CD4-positive, alpha-beta T cell treated with Interleukin-15 for 4 hours (primary cell): ENCODE results near the gene GDE1.

Experiments used
- DNase-seq: peaks from one replicate; pipeline ENCODE4 v3.0.0-alpha.2; 2020; ENCODE audit warnings: low spot score

GDE1 gene

DNA sequence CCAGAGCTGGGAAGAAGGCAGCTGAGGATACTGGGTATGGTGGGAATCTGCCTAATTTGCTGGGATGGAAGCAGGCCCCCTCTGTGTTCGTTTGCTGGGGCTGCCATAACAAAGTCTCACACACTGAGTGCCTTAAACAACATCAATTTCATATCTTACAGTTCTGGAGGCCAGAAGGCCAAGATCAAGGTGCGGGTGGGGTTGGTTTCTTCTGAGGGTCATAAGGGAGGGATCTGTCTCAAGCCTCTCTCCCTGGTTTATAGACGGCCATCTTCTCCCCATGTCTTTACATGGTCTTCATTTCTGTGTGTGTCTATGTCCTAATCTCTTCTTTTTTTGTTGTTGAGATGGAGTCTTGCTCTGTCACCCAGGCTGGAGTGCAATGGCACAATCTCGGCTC, 35.8 kb downstream of the GDE1 start:
- DNase-seq = no peak

DNA sequence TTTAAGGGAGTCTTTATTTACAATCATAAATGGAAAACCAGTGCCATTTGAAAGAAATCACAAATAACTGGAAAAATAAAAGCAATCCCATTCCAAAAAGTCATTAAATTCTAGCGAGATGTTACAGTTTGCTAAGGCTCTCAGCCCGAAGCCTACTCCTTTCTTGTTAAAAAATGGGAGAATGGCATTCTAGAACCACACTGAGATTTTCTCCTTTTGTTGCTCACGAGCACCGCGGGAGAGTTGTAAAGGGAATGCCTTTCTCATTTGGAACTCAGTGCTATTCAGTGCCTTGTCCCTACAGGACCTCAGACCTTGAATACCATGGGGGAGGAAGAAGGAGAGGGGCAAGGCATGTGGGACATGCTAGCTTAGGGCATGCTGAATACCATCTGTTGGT, 36.3 kb downstream of the GDE1 start:
- DNase-seq = no peak

DNA sequence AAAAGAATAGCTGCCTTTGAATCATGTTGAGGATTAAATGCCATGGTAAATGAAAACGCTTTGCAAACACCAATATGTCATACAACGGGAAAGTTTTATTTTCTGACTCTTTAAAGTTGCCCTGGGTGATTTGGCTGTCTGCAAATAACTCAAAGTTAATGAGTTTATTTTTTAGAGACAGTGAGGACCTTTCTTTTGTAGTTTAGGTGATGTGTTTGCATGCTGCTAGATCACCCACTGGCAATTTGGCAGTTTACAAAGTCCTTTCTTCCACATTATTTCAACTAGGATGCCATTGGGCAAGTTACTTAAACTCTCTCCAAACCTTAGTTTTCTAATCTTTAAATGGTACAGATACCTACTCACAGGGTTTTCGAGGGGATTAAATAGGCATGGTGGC, 37.8 kb downstream of the GDE1 start:
- DNase-seq = no peak

DNA sequence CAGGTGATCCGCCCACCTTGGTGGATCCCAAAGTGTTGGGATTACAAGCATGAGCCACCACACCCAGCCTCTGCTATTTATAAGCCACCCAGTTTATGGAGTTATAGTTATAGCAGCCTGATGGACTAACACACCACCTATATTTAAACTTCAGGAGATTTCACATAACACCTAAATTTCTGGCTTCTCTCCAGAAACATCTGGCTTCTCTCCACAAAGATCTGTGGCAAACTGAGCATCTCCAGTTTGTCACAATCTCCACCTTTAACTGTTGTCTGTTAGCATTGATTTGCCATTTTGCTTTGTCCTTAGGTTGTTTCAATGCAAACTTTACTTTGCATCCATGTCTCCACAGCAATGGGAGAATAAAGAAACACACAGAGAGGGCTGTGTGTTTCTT, 39.6 kb downstream of the GDE1 start:
- DNase-seq = no peak

DNA sequence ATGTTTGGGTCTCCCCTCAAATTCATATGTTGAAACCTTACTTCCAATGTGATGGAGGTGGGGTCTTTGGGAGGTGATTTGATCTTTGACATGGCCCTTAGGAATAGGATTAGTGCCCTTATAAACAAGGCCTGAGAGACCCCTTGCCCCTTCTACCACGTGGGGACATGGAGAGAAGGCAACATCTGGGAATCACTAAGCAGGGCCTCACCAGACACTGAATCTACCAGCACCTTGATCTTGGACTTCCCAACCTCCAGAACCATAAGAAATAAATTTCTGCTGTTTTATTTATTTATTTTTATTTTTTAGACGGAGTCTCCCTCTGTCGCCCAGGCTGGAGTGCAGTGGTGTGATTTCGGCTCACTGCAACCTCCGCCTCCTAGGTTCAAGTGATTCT, 40.1 kb downstream of the GDE1 start:
- DNase-seq = no peak

DNA sequence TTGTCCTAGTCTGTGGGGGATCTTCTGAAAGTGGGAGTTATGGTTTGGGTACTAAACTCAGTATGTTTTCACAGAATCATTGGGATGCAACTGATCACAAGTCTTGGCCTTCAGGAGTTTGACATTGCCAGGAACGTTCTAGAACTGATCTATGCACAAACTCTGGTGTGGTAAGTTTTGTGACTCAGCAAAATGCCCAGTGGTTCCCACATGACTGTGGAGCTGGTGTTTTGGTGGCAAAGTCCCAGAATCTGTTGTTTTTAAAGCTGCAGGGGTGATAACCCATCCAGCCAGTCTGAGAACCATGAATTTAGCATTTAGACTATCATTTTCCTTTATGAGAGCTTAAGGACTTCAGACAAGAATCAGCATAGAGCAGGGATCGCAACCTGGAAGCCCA, 40.6 kb downstream of the GDE1 start:
- DNase-seq = no peak

DNA sequence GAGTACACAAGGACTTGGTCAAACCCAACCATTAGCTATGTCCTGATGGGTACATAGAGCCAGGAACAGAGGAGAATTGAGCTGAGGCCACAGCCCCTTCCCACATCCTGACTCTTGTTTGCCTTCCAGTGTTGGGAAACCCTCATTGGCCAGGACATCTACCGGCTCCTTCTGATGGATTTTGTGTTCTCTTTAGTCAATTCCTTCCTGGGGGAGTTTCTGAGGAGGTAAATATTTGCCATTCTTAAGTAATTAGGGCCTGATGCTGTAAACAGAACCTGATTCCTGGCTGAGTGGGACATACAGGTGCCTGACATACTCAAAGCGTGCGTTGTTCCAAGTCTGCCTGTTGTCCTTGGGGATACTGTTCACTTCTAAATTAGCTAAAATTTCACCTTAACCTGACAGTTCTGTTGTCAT, 42.6 kb downstream of the GDE1 start:
- DNase-seq = no peak

DNA sequence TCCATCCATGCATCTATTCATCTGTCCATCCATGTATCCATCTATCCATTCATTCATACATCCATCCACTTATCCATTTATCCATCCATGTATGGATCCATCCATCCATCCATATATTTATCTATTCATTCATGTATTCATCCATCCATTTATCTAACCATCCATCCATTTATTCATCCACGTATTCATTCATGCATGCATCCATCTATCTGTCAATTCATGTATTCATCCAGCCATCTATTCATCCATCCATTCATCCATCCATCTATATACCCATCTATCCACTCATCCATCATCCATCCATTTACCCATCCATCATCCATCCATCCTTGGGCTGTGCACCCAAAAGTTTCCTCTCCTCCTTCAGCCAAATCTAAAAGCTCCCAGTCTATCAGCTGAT, 43.4 kb downstream of the GDE1 start:
- no peak for DNase-seq

DNA sequence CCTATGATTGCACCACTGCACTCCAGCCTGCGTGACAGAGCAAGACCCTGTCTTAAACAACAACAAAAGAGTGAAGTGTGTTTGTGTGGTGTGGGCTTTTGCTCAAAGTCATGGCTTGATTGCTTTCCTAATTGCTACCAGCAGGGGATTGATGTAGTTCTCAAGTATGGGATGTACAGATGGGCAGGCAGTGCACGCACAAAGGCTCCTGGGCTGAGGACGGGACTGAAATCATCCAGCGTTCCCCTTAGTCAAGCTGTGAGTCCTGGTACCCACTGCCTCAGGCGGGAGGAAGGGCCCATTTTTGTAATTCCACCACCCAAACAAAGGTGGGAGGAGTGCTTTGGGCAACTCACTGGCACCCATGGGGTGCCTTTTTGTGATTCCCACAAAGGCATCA, 47.3 kb downstream of the GDE1 start:
- DNase-seq = no peak

DNA sequence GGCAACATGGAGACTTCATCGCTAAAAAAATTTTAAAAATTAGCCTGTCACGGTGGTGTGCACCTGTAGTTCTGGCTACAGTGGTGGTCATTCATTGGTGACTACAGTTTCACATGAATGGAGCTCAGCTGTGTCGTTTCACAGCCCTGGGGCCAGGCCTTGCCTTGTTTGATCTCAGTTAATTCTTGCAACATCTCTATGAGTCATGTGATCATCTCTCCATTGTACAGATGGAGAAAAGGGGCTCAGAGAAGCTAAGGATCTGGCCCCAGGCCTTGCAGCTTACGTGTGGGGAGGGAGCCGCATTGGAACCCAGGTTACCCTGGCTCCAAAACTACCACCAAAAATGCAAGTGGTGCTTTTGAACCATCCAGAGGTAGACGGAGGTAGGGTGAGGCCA, 49.4 kb downstream of the GDE1 start:
- DNase-seq = no peak

DNA sequence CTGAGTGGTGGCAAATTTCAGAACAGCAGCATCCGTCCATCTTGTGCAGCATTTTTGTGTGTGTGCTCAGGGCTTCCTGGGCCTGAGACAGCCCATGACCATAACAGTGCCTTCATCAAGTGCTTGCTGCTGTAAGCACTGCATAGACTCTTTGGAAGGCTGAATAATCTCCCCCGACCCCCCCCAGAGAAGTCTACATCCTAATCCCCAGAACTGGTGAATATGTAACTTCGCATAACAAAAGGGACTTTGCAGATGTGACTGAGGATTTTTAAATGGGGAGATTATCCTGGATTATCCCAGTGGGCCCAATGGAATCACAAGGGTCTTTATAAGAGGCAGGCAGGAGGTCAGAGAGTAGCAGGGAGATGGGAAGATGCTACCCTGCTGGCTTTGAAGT, 53.6 kb downstream of the GDE1 start:
- DNase-seq = no peak

DNA sequence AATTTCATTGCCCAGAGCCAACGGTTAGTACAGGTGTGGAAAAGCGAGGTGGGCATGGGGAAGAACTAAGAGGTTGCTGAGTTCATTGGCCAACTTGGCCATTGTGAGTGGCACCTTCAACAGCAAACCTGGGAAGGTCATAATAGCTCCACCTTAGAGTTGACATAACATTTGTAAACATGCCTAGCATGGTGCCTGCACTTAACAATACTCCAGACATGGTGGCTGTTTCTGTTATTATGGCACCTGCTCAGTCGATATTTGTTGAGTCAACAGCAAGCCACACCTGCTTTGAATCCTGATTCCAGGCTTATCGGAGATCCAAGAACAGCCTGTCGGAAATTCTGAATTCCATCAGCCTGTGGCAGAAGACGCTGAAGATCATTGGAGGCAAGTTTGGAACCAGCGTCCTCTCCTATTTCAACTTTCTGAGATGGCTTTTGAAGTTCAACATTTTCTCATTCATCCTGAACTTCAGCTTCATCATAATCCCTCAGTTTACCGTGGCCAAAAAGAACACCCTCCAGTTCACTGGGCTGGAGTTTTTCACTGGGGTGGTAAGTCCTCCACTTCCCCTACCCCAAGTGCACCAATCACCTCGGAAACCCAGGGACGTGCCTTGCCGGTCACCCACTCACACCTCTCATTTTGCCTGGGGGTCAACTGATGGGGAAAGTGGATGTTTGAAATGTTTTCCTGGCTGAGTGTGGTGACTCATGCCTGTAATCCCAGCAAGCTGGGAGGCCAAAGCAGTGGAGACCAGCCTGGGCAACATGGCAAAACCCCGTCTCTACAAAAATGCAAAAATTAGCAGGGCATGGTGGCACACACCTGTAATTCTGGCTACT, 58.2 kb downstream of the GDE1 start:
- no peak for DNase-seq

DNA sequence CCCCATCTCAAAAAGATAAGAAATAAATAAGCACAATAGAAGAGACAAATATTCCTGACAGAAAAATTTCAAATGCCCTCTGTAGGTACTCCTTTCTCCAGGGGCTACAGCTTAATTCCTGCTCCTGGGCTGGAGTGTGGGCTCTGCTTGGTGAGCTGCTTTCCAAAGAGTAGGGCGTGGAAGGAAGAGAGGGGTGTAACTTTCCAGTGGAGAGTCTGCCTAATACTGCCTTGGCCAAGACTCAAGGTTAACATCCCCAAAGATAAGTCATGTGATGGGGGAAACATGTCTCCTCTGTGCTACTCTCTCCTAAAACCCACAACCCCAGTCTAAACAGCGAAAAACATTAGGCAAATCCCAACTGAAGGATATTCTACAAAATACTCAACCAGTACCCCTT, 61.5 kb downstream of the GDE1 start:
- DNase-seq = no peak

DNA sequence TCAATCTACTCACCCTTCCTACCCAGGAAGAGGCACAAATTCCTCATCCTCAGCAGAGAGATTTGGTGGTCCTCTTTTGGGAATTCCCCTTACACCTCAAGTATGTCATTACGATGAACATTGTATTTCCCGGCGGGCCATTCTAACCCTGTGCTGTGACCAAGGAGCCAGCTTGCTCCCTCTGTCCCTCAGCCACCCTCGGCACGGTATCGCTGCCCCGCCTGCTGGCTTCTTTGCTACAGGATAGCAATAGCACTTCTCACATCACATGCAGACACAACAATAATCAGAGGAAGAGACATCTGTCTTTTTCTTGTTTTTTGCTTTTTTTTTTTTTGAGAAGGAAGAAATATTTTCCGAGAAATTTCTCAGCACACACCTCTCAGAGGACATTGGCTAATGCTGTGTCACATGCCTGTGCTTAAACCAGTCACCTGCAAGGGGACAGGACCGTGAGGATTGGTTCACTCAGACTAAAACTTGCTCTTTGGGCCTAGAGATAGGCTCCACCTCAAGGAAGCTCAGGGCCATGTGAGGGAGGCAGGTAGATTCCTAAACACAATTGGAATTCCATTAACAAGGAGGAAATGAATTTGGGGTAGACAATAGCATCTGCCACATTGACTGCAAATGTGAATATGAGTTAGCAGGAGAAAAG, 63.0 kb downstream of the GDE1 start:
- no peak for DNase-seq
